HEK293 (cell line): Measurements from ENCODE around the gene DENND10.

Source experiments
- CTCF ChIP-seq: fragments of 450-650 bp; formaldehyde crosslinking; IDR thresholded peaks from 2 replicates; pipeline ENCODE4 v1.5.1; 2016; ENCODE audit warnings: missing biosample characterization, missing genetic modification characterization
- GLI2 ChIP-seq: fragments of 450-650 bp; formaldehyde crosslinking; IDR thresholded peaks from 2 replicates; pipeline ENCODE4; 2017; ENCODE audit warnings: missing biosample characterization, missing genetic modification characterization, low read depth, borderline replicate concordance
- KLF16 ChIP-seq: fragments of 450-650 bp; formaldehyde crosslinking; IDR thresholded peaks from 2 replicates; pipeline ENCODE4 v1.5.1; 2017; ENCODE audit warnings: missing biosample characterization, missing genetic modification characterization
- PRDM10 ChIP-seq: fragments of 450-650 bp; formaldehyde crosslinking; IDR thresholded peaks from 2 replicates; pipeline ENCODE4 v1.5.1; 2016; ENCODE audit warnings: missing biosample characterization, missing genetic modification characterization
- ZBTB6 ChIP-seq: fragments of 450-650 bp; formaldehyde crosslinking; IDR thresholded peaks from 2 replicates; pipeline ENCODE4 v1.5.1; 2017; ENCODE audit warnings: missing biosample characterization, missing genetic modification characterization
- ZNF549 ChIP-seq: fragments of 450-650 bp; IDR thresholded peaks from 2 replicates; pipeline ENCODE4 v1.5.1; 2018; ENCODE audit warnings: missing biosample characterization, missing genetic modification characterization, mild to moderate bottlenecking, inconsistent platforms, moderate library complexity
- ZNF639 ChIP-seq: fragments of 450-650 bp; formaldehyde crosslinking; IDR thresholded peaks from 2 replicates; pipeline ENCODE4 v1.5.1; 2016; ENCODE audit warnings: missing biosample characterization, missing genetic modification characterization
- ZNF670 ChIP-seq: fragments of 450-650 bp; formaldehyde crosslinking; IDR thresholded peaks from 2 replicates; pipeline ENCODE4 v1.5.1; 2016; ENCODE audit warnings: missing biosample characterization, missing genetic modification characterization, low read depth
- TF ChIP-seq, protein P1 (sequence below): fragments of 450-650 bp; formaldehyde crosslinking; IDR thresholded peaks from 2 replicates; pipeline ENCODE4 v1.5.1; 2016; ENCODE audit warnings: missing biosample characterization, missing genetic modification characterization
- TF ChIP-seq, protein P2 (sequence below): fragments of 450-650 bp; formaldehyde crosslinking; IDR thresholded peaks from 2 replicates; pipeline ENCODE4 v1.5.1; 2016; ENCODE audit warnings: missing biosample characterization, missing genetic modification characterization, low read depth

DNA sequence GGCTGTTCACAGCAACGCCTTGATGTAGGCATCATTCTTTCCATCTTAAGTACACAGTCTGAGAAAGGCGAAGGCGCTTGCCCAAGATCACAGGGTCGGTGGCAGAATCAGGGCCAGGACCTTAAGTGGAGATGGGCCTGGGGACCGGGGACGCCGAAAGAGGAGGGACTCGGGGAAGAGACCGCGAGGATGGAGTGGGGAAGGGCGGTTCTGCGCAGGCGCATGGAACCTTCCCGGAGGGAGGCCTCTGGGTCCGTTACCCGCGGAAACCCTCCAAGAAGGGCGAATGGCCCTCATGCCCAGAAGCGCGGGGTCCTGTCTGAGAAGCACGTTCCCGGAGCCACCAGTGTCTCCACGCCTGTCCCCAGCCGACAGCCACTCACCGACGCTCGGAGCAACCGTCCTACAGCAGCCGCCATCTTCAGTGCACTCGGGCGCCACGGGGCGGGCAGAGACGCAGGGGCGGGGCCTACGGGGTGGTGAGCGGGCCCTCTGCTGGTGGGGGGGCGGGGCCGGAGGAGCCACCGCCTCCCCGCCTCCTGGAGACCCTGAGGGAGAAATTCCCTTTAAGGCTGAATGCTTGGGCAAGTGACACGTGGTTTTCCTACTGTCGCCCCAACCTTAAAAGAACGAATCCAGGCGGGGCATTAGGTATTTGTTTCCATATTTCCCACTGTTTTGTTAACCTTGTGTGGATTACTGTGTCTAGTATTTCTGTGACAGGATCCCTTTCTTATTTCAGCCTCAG is 74.6 kb downstream of the DENND10 start, which contains the start of gene PRDX3:
- TF ChIP-seq KLF16 (tag by site-specific recombination): peak; percentile 87; the same call in 1 of the 2 replicates
- no peak for TF ChIP-seq ZNF549 (tag by site-specific recombination)
- peak; percentile 67 for TF ChIP-seq CTCF (tag by site-specific recombination)
- TF ChIP-seq, protein P1, sequence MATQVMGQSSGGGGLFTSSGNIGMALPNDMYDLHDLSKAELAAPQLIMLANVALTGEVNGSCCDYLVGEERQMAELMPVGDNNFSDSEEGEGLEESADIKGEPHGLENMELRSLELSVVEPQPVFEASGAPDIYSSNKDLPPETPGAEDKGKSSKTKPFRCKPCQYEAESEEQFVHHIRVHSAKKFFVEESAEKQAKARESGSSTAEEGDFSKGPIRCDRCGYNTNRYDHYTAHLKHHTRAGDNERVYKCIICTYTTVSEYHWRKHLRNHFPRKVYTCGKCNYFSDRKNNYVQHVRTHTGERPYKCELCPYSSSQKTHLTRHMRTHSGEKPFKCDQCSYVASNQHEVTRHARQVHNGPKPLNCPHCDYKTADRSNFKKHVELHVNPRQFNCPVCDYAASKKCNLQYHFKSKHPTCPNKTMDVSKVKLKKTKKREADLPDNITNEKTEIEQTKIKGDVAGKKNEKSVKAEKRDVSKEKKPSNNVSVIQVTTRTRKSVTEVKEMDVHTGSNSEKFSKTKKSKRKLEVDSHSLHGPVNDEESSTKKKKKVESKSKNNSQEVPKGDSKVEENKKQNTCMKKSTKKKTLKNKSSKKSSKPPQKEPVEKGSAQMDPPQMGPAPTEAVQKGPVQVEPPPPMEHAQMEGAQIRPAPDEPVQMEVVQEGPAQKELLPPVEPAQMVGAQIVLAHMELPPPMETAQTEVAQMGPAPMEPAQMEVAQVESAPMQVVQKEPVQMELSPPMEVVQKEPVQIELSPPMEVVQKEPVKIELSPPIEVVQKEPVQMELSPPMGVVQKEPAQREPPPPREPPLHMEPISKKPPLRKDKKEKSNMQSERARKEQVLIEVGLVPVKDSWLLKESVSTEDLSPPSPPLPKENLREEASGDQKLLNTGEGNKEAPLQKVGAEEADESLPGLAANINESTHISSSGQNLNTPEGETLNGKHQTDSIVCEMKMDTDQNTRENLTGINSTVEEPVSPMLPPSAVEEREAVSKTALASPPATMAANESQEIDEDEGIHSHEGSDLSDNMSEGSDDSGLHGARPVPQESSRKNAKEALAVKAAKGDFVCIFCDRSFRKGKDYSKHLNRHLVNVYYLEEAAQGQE (tag by site-specific recombination): no peak
- TF ChIP-seq PRDM10: peak; percentile 58; the same call in 1 of the 2 replicates
- no peak for TF ChIP-seq ZBTB6
- TF ChIP-seq, protein P2, sequence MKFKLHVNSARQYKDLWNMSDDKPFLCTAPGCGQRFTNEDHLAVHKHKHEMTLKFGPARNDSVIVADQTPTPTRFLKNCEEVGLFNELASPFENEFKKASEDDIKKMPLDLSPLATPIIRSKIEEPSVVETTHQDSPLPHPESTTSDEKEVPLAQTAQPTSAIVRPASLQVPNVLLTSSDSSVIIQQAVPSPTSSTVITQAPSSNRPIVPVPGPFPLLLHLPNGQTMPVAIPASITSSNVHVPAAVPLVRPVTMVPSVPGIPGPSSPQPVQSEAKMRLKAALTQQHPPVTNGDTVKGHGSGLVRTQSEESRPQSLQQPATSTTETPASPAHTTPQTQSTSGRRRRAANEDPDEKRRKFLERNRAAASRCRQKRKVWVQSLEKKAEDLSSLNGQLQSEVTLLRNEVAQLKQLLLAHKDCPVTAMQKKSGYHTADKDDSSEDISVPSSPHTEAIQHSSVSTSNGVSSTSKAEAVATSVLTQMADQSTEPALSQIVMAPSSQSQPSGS (tag by site-specific recombination): no peak
- no peak; the same call in 1 of the 2 replicates for TF ChIP-seq ZNF639
- TF ChIP-seq ZNF670 (tag by site-specific recombination): no peak
- TF ChIP-seq GLI2 (tag by site-specific recombination): no peak
